ENCODE results near the gene CELSR1.

- TF ChIP-seq, protein P1, sequence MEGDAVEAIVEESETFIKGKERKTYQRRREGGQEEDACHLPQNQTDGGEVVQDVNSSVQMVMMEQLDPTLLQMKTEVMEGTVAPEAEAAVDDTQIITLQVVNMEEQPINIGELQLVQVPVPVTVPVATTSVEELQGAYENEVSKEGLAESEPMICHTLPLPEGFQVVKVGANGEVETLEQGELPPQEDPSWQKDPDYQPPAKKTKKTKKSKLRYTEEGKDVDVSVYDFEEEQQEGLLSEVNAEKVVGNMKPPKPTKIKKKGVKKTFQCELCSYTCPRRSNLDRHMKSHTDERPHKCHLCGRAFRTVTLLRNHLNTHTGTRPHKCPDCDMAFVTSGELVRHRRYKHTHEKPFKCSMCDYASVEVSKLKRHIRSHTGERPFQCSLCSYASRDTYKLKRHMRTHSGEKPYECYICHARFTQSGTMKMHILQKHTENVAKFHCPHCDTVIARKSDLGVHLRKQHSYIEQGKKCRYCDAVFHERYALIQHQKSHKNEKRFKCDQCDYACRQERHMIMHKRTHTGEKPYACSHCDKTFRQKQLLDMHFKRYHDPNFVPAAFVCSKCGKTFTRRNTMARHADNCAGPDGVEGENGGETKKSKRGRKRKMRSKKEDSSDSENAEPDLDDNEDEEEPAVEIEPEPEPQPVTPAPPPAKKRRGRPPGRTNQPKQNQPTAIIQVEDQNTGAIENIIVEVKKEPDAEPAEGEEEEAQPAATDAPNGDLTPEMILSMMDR (IDR thresholded peaks at IDR 0.05; ENCODE audit: low read length), result no peak
- TF ChIP-seq EZH2 (optimal IDR thresholded peaks at IDR 0.05; ENCODE audit: low read depth, low read length), result no peak
These were observed 98.3 kb downstream of the CELSR1 start for GRCh38 chr22:46439111-46439510.
